Cardiac fibroblast (primary cell): ENCODE measurements around the gene MGAT3.

Source experiments
- DNase-seq, 2 donors: peaks; one replicate each; pipeline versions ENCODE4 v3.0.0 to v3.0.0-alpha.2; 2010; ENCODE audit warnings: low read depth in 2 of 2
- H3K4me3 ChIP-seq, 2 donors: replicated peaks in 1 of 2; 1 replicate in 1 of 2; 2 replicates in 1 of 2; pipeline ENCODE4 v1.5.1; 2011; ENCODE audit warnings: low read depth in 2 of 2, low read length in 2 of 2, mild to moderate bottlenecking in 2 of 2, moderate library complexity in 1 of 2
- TF ChIP-seq, protein P1 (sequence below): IDR thresholded peaks from one replicate; pipeline ENCODE4 v1.5.1; 2011; ENCODE audit warnings: low read depth, mild to moderate bottlenecking, low read length, inconsistent platforms

MGAT3 gene

DNA sequence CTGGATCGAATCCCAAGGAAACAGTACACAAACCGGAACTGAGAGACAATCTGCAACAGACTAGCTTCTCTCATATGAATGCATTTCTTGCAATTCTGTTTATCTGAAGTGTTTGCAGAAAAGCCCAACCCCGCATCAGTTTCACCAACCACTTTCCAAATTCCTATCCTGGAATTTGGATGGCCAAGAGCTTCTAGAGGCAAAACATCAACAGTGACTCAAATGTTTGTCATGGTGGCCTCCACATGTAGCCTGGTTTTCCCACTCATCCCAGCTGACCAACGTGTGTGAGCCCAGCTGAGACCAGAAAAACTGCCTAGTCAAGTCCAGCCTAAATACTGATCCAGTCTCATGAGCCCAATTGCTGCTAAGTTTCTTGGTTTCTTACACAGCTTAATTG lies 36.9 kb downstream of the MGAT3 start:
- H3K4me3 ChIP-seq = no peak overlapping the region
- DNase-seq = peak; percentile 65 to 75
- TF ChIP-seq, protein P1, sequence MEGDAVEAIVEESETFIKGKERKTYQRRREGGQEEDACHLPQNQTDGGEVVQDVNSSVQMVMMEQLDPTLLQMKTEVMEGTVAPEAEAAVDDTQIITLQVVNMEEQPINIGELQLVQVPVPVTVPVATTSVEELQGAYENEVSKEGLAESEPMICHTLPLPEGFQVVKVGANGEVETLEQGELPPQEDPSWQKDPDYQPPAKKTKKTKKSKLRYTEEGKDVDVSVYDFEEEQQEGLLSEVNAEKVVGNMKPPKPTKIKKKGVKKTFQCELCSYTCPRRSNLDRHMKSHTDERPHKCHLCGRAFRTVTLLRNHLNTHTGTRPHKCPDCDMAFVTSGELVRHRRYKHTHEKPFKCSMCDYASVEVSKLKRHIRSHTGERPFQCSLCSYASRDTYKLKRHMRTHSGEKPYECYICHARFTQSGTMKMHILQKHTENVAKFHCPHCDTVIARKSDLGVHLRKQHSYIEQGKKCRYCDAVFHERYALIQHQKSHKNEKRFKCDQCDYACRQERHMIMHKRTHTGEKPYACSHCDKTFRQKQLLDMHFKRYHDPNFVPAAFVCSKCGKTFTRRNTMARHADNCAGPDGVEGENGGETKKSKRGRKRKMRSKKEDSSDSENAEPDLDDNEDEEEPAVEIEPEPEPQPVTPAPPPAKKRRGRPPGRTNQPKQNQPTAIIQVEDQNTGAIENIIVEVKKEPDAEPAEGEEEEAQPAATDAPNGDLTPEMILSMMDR = no peak

DNA sequence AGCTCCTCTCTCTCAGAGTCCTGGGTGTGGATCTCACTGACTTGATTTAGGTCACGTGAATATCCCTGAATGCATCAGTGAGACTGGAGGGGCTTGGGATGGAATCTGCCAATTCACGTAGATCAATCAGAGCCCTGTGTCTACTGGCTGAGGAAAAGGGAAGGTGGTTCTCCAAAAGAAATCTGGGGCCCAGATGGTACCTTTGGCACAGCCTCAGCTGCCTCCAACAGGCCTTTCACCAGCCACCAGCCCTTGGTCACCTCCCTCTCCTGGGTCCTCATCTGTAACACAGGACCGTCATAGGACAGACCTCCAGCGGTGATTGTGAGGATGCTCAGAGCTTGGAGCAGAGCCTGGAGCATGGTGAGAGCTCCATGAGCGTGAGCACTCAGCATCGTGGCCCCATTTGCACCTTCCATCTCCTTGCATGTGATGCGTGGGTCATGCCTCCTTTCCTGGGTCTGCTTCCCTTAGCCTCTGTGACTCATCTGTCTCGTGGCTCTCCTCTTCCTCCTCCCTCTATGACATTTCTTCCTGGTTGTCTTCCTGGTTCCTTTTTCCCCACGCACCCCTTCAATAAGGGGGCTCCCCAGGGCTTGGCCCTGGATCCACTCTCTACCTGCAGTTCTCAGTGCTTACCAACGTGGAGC lies 37.8 kb downstream of the MGAT3 start:
- TF ChIP-seq, protein P1 = no peak
- H3K4me3 ChIP-seq = no peak overlapping the region
- DNase-seq = no peak

DNA sequence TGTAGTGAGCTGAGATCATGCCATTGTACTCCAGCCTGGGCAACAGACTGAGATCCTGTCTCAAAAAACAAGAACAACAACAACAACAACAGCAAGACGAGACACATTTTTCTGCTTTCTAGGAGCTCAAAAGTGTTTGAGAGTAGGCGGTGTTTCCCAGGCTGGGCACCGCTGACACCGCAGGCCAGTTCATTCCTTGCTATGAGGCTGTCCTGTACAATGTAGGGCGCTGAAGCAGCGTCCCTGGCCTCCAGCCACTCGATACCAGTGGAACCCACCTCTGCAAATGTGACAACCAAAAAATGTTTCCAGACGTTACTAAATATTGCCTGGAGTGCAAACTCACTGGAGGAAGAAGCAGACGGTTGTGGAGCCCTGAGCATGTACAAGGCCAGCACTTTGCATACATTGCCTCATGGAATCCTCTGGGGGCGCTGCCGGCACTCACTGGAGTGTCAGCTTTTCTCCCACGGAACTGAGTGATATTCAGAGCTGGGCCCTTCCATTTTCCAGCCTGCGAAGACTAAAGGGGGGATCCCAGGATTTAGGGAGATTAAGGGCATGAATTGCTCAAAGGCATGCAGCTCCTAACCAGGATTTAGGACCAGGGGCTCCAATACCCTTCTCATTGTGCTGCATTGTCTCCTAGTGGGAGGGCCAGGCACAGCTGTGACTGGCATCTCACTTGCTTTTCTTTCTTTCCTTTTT lies 39.5 kb downstream of the MGAT3 start:
- H3K4me3 ChIP-seq = no peak overlapping the region
- TF ChIP-seq, protein P1 = peak; percentile 84
- peak; percentile 75 to 79 for DNase-seq

DNA sequence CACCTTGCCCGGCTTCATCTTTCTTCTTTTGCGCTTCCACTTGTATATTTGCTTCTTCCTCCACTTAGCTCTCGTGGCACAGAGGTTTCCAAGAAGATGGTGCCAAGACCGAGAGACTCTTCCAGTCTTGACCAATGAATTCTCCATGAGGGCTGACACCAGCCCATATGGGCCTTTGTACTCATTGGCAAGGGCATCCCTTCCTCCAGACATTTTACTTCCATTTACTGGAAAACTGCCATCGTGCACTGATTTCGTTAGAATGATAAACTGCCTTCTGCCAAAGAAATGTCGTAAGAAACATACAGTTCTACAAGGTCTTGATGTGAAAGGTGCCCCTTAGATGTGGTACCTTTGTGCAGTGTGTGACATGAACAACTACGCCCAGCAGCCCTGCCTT lies 40.6 kb downstream of the MGAT3 start:
- TF ChIP-seq, protein P1 = no peak
- H3K4me3 ChIP-seq = no peak overlapping the region
- DNase-seq = no peak

DNA sequence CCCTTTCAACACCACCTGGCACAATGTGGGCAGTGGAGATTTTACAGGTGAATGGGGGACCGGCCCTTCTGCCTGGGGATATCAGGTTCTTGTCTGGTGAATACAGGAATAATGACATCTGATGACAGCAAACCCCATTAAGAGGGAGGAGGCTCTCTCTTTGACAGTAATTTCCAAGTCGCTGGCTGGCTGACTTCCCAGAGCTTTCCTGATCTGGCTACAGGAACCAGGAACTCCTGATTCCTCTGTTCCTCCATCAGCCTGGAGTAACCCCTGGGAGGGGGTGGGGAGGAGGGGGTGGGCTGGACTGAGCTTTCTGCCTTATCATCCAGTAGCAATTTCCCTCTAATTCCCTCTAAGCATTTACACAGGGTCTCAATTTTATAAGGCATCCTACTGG lies 41.6 kb downstream of the MGAT3 start:
- peak in 1 of 2 donors; percentile 38 for DNase-seq
- TF ChIP-seq, protein P1 = no peak
- H3K4me3 ChIP-seq = no peak overlapping the region

DNA sequence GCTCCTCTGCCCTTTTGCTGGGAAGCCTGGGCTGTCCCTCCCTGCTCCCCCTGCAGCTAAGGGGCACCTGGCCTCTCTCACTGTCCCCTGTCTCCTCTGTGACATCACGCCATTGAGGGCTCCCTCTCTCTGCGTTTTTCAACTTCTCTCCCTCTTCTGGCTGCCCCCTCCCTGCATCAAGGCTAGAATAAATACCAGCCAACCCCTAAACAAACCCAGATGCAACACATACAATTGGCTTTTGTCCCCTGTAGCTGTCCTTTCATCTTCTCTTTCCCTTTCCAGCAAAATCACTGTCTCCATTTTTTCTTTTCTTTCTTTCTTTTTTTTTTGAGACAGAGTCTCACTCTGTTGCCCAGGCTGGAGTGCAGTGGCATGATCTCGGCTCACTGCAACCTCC lies 42.0 kb downstream of the MGAT3 start:
- TF ChIP-seq, protein P1 = no peak
- no peak for DNase-seq
- no peak overlapping the region for H3K4me3 ChIP-seq
